GM12878 (cell line): ENCODE results near the gene ABCC5. TPM values are rescaled to one million over a fixed set of nuclear protein-coding genes. Genes with fewer than 3 reads are reported as not detected.

Source experiments
- ATAC-seq: fragments of 200-7000 bp; cut with Tn5 transposase; 3 replicates; pipeline ENCODE4 v1.9.1; 2020; ENCODE audit warnings: mild to moderate bottlenecking, moderate library complexity
- BruUV-seq: library from RNA; stranded (reverse); fragments of 400-500 nt; replicated peaks from 2 replicates; lab custom pipeline; 2021; lab: Mats Ljungman, UMichigan
- CTCF ChIA-PET: fragments of 300-600 bp; sonication (Branson Sonifier 250); formaldehyde crosslinking; extraction: SDS; loops from one replicate; lab custom pipeline; 2021; ENCODE audit warnings: inconsistent platforms; lab: Yijun Ruan, JAX
- POLR2A ChIA-PET: fragments of 350-600 bp; formaldehyde crosslinking; extraction: SDS; loops from one replicate; lab custom pipeline; 2021; ENCODE audit warnings: inconsistent platforms; lab: Charles Lee
- RAD21 ChIA-PET: fragments of 300-600 bp; sonication (Branson Sonifier 250); formaldehyde crosslinking; loops from one replicate; lab custom pipeline; 2023; ENCODE audit warnings: antibody characterized with exemption; ENCODE audit not compliant: unreplicated experiment; lab: Charles Lee
- SMC1A ChIA-PET: fragments of 300-600 bp; sonication (Branson Sonifier 250); formaldehyde crosslinking; loops from one replicate; lab custom pipeline; 2023; ENCODE audit not compliant: unreplicated experiment, uncharacterized antibody; lab: Charles Lee
- DNase-seq: peaks from one replicate; pipeline ENCODE4 v3.0.0-alpha.2; 2011; ENCODE audit warnings: low read depth, low spot score
- FAIRE-seq: peaks from 3 replicates; lab custom pipeline; 2011; peaks lifted over from hg19 to GRCh38; lab: Jason Lieb, UNC
- H2AFZ ChIP-seq: 2 replicates; pipeline ENCODE4 v1.6.0; 2011; ENCODE audit warnings: low read depth, low read length, control low read depth; ENCODE audit not compliant: control insufficient read depth
- H3K27ac ChIP-seq: 2 replicates; pipeline ENCODE4 v1.5.1; 2011; ENCODE audit warnings: control low read depth; ENCODE audit not compliant: control insufficient read depth, insufficient read depth
- H3K27me3 ChIP-seq, 2 experiments: replicated peaks in 1 of 2; 2 replicates each; pipeline versions ENCODE4 v1.6.0 to v1.6.1; 2011; ENCODE audit warnings: low read length in 1 of 2; ENCODE audit not compliant: control insufficient read depth in 2 of 2, insufficient read depth in 2 of 2
- H3K36me3 ChIP-seq, 2 experiments: 2 replicates each; pipeline ENCODE4 v1.5.1; 2011; ENCODE audit warnings: low read length in 1 of 2; ENCODE audit not compliant: control insufficient read depth in 2 of 2, insufficient read depth in 2 of 2
- H3K4me1 ChIP-seq: 2 replicates; pipeline ENCODE4 v1.6.1; 2011; ENCODE audit warnings: mild to moderate bottlenecking, low read length, moderate library complexity, mixed read lengths; ENCODE audit not compliant: control insufficient read depth, insufficient read depth
- H3K4me2 ChIP-seq: 2 replicates; pipeline ENCODE4 v1.6.0; 2011; ENCODE audit warnings: control low read depth; ENCODE audit not compliant: control insufficient read depth, insufficient read depth
- H3K4me3 ChIP-seq: fragments of 200-600 bp; sonication (generic); 2 replicates; pipeline ENCODE4 v1.5.1; 2016
- H3K79me2 ChIP-seq: 2 replicates; pipeline ENCODE4 v1.6.0; 2011; ENCODE audit warnings: low read length; ENCODE audit not compliant: control insufficient read depth, insufficient read depth
- H3K9ac ChIP-seq: 2 replicates; pipeline ENCODE4 v1.8.0; 2011; ENCODE audit warnings: low read length, control low read depth, mixed read lengths; ENCODE audit not compliant: control insufficient read depth, insufficient read depth
- H3K9me3 ChIP-seq: replicated peaks from 3 replicates; pipeline ENCODE4 v1.5.1; 2011; ENCODE audit warnings: mild to moderate bottlenecking, low read length; ENCODE audit not compliant: control insufficient read depth, insufficient read depth
- H4K20me1 ChIP-seq: 2 replicates; pipeline ENCODE4 v1.6.0; 2011; ENCODE audit not compliant: control insufficient read depth, insufficient read depth
- BHLHE40 ChIP-seq, 2 experiments: fragments of 450-650 bp in 1 of 2; IDR thresholded peaks; 2 replicates each; pipeline ENCODE4 v1.6.1; 2011 to 2017; ENCODE audit warnings: low read depth in 2 of 2, borderline replicate concordance in 1 of 2, improper control_type of control experiment in 1 of 2, low read length in 1 of 2, mild to moderate bottlenecking in 1 of 2
- EGR1 ChIP-seq, 2 experiments: IDR thresholded peaks; 1 replicate in 1 of 2; 2 replicates in 1 of 2; pipeline ENCODE4 v1.6.1; 2011 to 2012; ENCODE audit warnings: low read depth in 2 of 2, low read length in 2 of 2, borderline replicate concordance in 1 of 2, mild to moderate bottlenecking in 1 of 2, moderate library complexity in 1 of 2
- GABPA ChIP-seq: IDR thresholded peaks from 2 replicates; pipeline ENCODE4 v1.6.1; 2014; ENCODE audit warnings: antibody characterized with exemption, low read depth, mild to moderate bottlenecking, inconsistent platforms
- HCFC1 ChIP-seq: fragments of 150-350 bp; IDR thresholded peaks from 2 replicates; pipeline ENCODE4 v1.6.1; 2014; ENCODE audit warnings: low read length
- MXI1 ChIP-seq: fragments of 150-350 bp; IDR thresholded peaks from 2 replicates; pipeline ENCODE4 v1.6.1; 2011; ENCODE audit warnings: low read depth, mild to moderate bottlenecking, inconsistent platforms, low read length, improper control_type of control experiment
- POLR2AphosphoS5 ChIP-seq: IDR thresholded peaks from 2 replicates; pipeline ENCODE4 v1.6.1; 2011; ENCODE audit warnings: mild to moderate bottlenecking, low read length, inconsistent platforms
- RCOR1 ChIP-seq: conservative IDR thresholded peaks from 2 replicates; pipeline ENCODE4 v1.6.1; 2012; ENCODE audit warnings: low read depth, low read length, improper control_type of control experiment
- SMAD1 ChIP-seq: fragments of 450-650 bp; IDR thresholded peaks from 2 replicates; pipeline ENCODE4 v1.6.1; 2018; ENCODE audit warnings: mild to moderate bottlenecking, low read depth; ENCODE audit not compliant: partially characterized antibody
- SMARCA5 ChIP-seq: fragments of 450-650 bp; IDR thresholded peaks from 2 replicates; pipeline ENCODE4 v1.6.1; 2017; ENCODE audit warnings: mild to moderate bottlenecking
- SP1 ChIP-seq: IDR thresholded peaks from one replicate; pipeline ENCODE4 v1.6.1; 2011; ENCODE audit warnings: low read depth, low read length
- ZNF384 ChIP-seq: IDR thresholded peaks from 2 replicates; pipeline ENCODE4 v1.6.1; 2012; ENCODE audit warnings: low read depth, mild to moderate bottlenecking, low read length, improper control_type of control experiment, borderline replicate concordance
- WGBS: methylation state at CpG from one replicate; pipeline ENCODE4 v1.1.6; 2016; ENCODE audit warnings: low lambda C conversion rate; ENCODE audit not compliant: insufficient replicate concordance, insufficient coverage; ENCODE audit errors: missing lambda C conversion rate; 5-methylcytosine and 5-hydroxymethylcytosine counted together
- in situ Hi-C: fragments of 300-500 bp; cut with MboI; formaldehyde crosslinking; loops from 9 replicates; pipeline ENCODE4 v1.14.3; 2018; ENCODE audit warnings: mixed read lengths
- intact Hi-C: fragments of 100-400 bp; cut with micrococcal nuclease; formaldehyde crosslinking; loops from one replicate; pipeline ENCODE4 v1.14.2; 2022; ENCODE audit not compliant: unreplicated experiment
- polyA plus RNA-seq, 11 experiments: library from polyadenylated mRNA; depleted of rRNA in 4 of 11; unstranded in 6 of 11; stranded (reverse) in 5 of 11; fragments of >200 nt; fragmentation: Nextera tagmentation in 4 of 11; fragmentation: Illumina TruSeq in 1 of 11; extraction: Ambion mirVana in 4 of 11; extraction: Trizol in 1 of 11; gene quantifications; 1 replicate in 1 of 11; 2 replicates in 10 of 11; pipeline versions ENCODE4 v1.2.1 to v1.2.3, GENCODE V29; 2011 to 2016; ENCODE audit warnings: inconsistent platforms in 2 of 11, missing spikeins in 2 of 11, low read depth in 1 of 11
- total RNA-seq, 4 experiments: library from RNA; depleted of rRNA in 3 of 4; stranded (reverse); fragments of >200 nt in 3 of 4; fragmentation: Illumina TruSeq in 1 of 4; extraction: Trizol in 1 of 4; gene quantifications; 2 replicates each; pipeline versions ENCODE4 v1.2.1 to v1.2.3, GENCODE V29; 2013 to 2021
- TF ChIP-seq, protein P1 (sequence below): IDR thresholded peaks from 2 replicates; pipeline ENCODE4 v1.6.1; 2012; ENCODE audit warnings: mild to moderate bottlenecking, low read depth, low read length
- TF ChIP-seq, protein P2 (sequence below): fragments of 150-350 bp; IDR thresholded peaks from 2 replicates; pipeline ENCODE4 v1.6.1; 2014; ENCODE audit warnings: mild to moderate bottlenecking, low read depth, low read length
- TF ChIP-seq, protein P3 (sequence below): fragments of 450-650 bp; IDR thresholded peaks from 2 replicates; pipeline ENCODE4 v1.6.1; 2017; ENCODE audit warnings: mild to moderate bottlenecking, low read depth, inconsistent platforms; ENCODE audit not compliant: poor library complexity, severe bottlenecking

ABCC5 gene
- total and polyA plus RNA-seq, 10 of the 15 experiments (the other 5 are each of a cell fraction or from before 2014, with no cell fraction given): 6.0 to 17.8 (median 9.7) TPM

DNA sequence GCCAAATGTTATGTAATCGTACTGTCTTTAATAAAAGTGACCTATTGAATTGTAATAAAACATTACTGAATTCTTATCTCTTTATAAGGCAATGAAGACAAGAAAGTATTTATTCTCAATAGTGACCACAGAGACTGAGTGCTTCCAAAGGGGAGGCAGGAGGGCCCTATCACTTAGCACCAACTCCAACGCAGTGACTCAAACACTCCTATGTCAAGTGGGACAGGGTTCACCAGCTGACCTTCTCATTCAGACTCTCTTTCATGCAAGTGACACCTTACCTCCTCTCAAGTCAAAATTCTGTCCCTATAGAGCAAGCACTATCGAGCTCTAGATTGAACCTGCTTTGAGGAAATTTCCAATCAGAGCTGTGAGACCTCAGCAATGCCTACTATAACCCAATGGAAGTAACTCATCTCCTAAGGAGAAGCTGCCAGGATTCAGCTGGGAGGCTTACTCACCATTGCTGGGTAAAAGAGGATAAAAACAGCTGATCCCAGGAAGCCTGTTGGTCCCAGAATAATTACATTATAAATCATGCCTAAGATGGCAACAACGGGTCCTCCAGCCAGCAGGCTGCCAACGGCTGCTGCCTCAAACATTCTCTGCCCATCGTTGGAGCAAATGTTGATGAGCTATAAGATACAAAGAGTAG, 35.6 kb downstream of the ABCC5 start:
- ChIA-PET SMC1A (interaction anchor here (0.7 kb wide), 1 partner anchor 36 kb away, joined by 3 read pairs; no protein-coding TSS in a partner anchor), RAD21 (no interaction called here)

More for the DNA sequence above, 35.6 kb downstream of the ABCC5 start:
- WGBS: 67% methylated on average over 6 of the region's 6 CpGs
- CTCF ChIA-PET: interaction anchor here (1.0 to 1.2 kb wide), 2 partner anchors 36 to 86 kb away, joined by 3 read pairs; no protein-coding TSS in a partner anchor
- ATAC-seq: no peak
- Histone ChIP-seq H3K79me2 (no peaks in the 10 kb centered on the region), H3K36me3 (peaks cover 0 to 5% of the 10 kb centered on the region in 2 experiments; a peak in 2 of 4 replicates), H3K9me3 (no peaks in the 10 kb centered on the region), H3K4me2 (no peak overlapping the region), H3K9ac (no peak overlapping the region), H3K4me1 (no peaks in the 10 kb centered on the region), H4K20me1 (no peaks in the 10 kb centered on the region), H2AFZ (no peak overlapping the region), H3K27me3 (no peaks in the 10 kb centered on the region), H3K27ac (no peak overlapping the region), H3K4me3 (no peak overlapping the region)
- BruUV-seq: no TSS peak
- intact Hi-C loops: no loop called here
- in situ Hi-C loops: no loop called here
- no peak for FAIRE-seq
- no peak for DNase-seq
- POLR2A ChIA-PET: interaction anchor here (1.2 kb wide), 1 partner anchor 9 kb away, joined by 3 read pairs; no protein-coding TSS in a partner anchor
- TF ChIP-seq RCOR1: no peak
- no peak for TF ChIP-seq POLR2AphosphoS5
- TF ChIP-seq, protein P1, sequence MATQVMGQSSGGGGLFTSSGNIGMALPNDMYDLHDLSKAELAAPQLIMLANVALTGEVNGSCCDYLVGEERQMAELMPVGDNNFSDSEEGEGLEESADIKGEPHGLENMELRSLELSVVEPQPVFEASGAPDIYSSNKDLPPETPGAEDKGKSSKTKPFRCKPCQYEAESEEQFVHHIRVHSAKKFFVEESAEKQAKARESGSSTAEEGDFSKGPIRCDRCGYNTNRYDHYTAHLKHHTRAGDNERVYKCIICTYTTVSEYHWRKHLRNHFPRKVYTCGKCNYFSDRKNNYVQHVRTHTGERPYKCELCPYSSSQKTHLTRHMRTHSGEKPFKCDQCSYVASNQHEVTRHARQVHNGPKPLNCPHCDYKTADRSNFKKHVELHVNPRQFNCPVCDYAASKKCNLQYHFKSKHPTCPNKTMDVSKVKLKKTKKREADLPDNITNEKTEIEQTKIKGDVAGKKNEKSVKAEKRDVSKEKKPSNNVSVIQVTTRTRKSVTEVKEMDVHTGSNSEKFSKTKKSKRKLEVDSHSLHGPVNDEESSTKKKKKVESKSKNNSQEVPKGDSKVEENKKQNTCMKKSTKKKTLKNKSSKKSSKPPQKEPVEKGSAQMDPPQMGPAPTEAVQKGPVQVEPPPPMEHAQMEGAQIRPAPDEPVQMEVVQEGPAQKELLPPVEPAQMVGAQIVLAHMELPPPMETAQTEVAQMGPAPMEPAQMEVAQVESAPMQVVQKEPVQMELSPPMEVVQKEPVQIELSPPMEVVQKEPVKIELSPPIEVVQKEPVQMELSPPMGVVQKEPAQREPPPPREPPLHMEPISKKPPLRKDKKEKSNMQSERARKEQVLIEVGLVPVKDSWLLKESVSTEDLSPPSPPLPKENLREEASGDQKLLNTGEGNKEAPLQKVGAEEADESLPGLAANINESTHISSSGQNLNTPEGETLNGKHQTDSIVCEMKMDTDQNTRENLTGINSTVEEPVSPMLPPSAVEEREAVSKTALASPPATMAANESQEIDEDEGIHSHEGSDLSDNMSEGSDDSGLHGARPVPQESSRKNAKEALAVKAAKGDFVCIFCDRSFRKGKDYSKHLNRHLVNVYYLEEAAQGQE: no peak
- no peak for TF ChIP-seq MXI1
- TF ChIP-seq BHLHE40 (IDR thresholded peaks at IDR 0.05; ENCODE audit: borderline replicate concordance in 1 of 2, low read depth in 2 of 2, low read length in 1 of 2): no peak
- TF ChIP-seq SMAD1: no peak
- TF ChIP-seq, protein P2, sequence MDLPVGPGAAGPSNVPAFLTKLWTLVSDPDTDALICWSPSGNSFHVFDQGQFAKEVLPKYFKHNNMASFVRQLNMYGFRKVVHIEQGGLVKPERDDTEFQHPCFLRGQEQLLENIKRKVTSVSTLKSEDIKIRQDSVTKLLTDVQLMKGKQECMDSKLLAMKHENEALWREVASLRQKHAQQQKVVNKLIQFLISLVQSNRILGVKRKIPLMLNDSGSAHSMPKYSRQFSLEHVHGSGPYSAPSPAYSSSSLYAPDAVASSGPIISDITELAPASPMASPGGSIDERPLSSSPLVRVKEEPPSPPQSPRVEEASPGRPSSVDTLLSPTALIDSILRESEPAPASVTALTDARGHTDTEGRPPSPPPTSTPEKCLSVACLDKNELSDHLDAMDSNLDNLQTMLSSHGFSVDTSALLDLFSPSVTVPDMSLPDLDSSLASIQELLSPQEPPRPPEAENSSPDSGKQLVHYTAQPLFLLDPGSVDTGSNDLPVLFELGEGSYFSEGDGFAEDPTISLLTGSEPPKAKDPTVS: no peak
- no peak for TF ChIP-seq EGR1 (IDR thresholded peaks at IDR 0.05; ENCODE audit: borderline replicate concordance in 1 of 2, low read depth in 2 of 2, low read length in 2 of 2)
- no peak for TF ChIP-seq ZNF384
- no peak for TF ChIP-seq SP1
- TF ChIP-seq, protein P3, sequence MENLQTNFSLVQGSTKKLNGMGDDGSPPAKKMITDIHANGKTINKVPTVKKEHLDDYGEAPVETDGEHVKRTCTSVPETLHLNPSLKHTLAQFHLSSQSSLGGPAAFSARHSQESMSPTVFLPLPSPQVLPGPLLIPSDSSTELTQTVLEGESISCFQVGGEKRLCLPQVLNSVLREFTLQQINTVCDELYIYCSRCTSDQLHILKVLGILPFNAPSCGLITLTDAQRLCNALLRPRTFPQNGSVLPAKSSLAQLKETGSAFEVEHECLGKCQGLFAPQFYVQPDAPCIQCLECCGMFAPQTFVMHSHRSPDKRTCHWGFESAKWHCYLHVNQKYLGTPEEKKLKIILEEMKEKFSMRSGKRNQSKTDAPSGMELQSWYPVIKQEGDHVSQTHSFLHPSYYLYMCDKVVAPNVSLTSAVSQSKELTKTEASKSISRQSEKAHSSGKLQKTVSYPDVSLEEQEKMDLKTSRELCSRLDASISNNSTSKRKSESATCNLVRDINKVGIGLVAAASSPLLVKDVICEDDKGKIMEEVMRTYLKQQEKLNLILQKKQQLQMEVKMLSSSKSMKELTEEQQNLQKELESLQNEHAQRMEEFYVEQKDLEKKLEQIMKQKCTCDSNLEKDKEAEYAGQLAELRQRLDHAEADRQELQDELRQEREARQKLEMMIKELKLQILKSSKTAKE: no peak
- no peak for TF ChIP-seq HCFC1
- TF ChIP-seq GABPA: no peak
- no peak for TF ChIP-seq SMARCA5
